NB4 (cell line): Measurements from ENCODE around the gene MMP27.
"Not testable (repeated sequence)": the region's sequence is repeated elsewhere in the genome, so short reads cannot be mapped to it uniquely, and the experiment has no call there.

ENCODE experiments used
- DNase-seq: peaks from one replicate; pipeline ENCODE4 v3.0.0; 2010; ENCODE audit warnings: low read depth
- H3K4me3 ChIP-seq: one replicate; pipeline ENCODE4 v1.5.1; 2011; ENCODE audit warnings: mild to moderate bottlenecking, low read depth, low read length, moderate library complexity
- CTCF ChIP-seq: IDR thresholded peaks from one replicate; pipeline ENCODE4 v1.5.1; 2012; ENCODE audit warnings: low read depth, low read length
- MAX ChIP-seq: IDR thresholded peaks from 2 replicates; pipeline ENCODE4 v1.6.1; 2011; ENCODE audit warnings: low read depth, low read length
- MYC ChIP-seq: IDR thresholded peaks from 2 replicates; pipeline ENCODE4 v1.6.1; 2011; ENCODE audit warnings: low read depth, low read length
- POLR2A ChIP-seq: IDR thresholded peaks from 2 replicates; pipeline ENCODE4 v1.6.1; 2011; ENCODE audit warnings: mild to moderate bottlenecking; ENCODE audit not compliant: insufficient read length; ENCODE audit errors: extremely low read depth

MMP27 gene

GRCh38 chr11:102705626-102706025, at the start of gene MMP27:
MMP27 (minus strand) TSS chr11:102705769; CDS start chr11:102705714, 55 bp downstream.
- no peak for DNase-seq
- no peak for TF ChIP-seq POLR2A
- TF ChIP-seq MYC: no peak
- no peak for TF ChIP-seq CTCF
- TF ChIP-seq MAX: no peak
- no peak within 1 kb of the TSS for H3K4me3 ChIP-seq

GRCh38 chr11:102753267-102753666, 47.7 kb upstream of the MMP27 start:
- no peak for DNase-seq
- H3K4me3 ChIP-seq: no peak overlapping the region
- TF ChIP-seq CTCF (no peak), MAX (no peak), MYC (no peak), POLR2A (no peak)

GRCh38 chr11:102751673-102752072, 46.1 kb upstream of the MMP27 start:
- TF ChIP-seq CTCF: no peak
- no peak for TF ChIP-seq POLR2A
- TF ChIP-seq MYC: no peak
- TF ChIP-seq MAX: no peak
- no peak overlapping the region for H3K4me3 ChIP-seq
- no peak for DNase-seq

GRCh38 chr11:102749101-102749722, 43.6 kb upstream of the MMP27 start:
- no peak for TF ChIP-seq MYC
- no peak for TF ChIP-seq CTCF
- no peak for TF ChIP-seq POLR2A
- no peak overlapping the region for H3K4me3 ChIP-seq
- no peak for DNase-seq

- not testable (repeated sequence) for DNase-seq, H3K4me3 ChIP-seq
Measured at GRCh38 chr11:102746746-102747578, 41.4 kb upstream of the MMP27 start.

- DNase-seq: no peak
- TF ChIP-seq POLR2A: no peak
- TF ChIP-seq MAX: no peak
- TF ChIP-seq CTCF: no peak
- no peak for TF ChIP-seq MYC
- H3K4me3 ChIP-seq: no peak overlapping the region
Measured at GRCh38 chr11:102734650-102735049, 29.1 kb upstream of the MMP27 start.
